ENCODE data around the gene ASIC2.

ASIC2 gene

DNA sequence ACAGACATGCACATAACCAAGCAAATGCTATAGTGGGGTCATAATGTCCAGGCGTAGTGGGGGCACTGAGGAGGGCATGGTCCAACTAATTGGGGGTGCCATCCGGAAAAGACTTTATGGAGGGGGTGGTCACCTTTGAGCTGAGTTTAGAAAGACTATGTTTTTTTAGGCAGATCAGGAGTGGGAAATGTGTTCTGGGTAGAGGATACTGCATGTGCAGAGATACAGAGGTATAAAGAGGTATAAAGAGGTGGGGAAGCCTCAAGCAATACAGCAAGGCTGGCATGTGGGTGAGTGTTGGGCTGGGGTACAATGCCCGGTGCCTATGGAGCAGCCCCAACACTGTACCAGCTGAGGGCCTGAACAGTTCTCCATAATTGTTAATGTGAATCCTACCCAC is 248.3 kb downstream of the ASIC2 start:
- in situ Hi-C loops (cut with MboI; ENCODE audit: low sequenced_read_pairs, unreplicated experiment): no loop called here
- TF ChIP-seq CTCF (IDR thresholded peaks at IDR 0.05; ENCODE audit: borderline replicate concordance, control extremely low read depth, extremely low read depth, insufficient read depth, missing control alignments): no peak
- no peak for DNase-seq (ENCODE audit: low spot score)

- DNase-seq (ENCODE audit: low spot score): no peak
- TF ChIP-seq CTCF (IDR thresholded peaks at IDR 0.05; ENCODE audit: borderline replicate concordance, control extremely low read depth, extremely low read depth, insufficient read depth, missing control alignments): no peak
- in situ Hi-C loops (cut with MboI; ENCODE audit: low sequenced_read_pairs, unreplicated experiment): no loop called here
Observed at GRCh38 chr17:33040461-33040860, 252.6 kb downstream of the ASIC2 start.

GRCh38 chr17:33039874-33040273 is 253.2 kb downstream of the ASIC2 start:
- DNase-seq (ENCODE audit: low spot score): no peak
- no peak for TF ChIP-seq CTCF (IDR thresholded peaks at IDR 0.05; ENCODE audit: borderline replicate concordance, control extremely low read depth, extremely low read depth, insufficient read depth, missing control alignments)
- in situ Hi-C loops (cut with MboI; ENCODE audit: low sequenced_read_pairs, unreplicated experiment): no loop called here

DNA sequence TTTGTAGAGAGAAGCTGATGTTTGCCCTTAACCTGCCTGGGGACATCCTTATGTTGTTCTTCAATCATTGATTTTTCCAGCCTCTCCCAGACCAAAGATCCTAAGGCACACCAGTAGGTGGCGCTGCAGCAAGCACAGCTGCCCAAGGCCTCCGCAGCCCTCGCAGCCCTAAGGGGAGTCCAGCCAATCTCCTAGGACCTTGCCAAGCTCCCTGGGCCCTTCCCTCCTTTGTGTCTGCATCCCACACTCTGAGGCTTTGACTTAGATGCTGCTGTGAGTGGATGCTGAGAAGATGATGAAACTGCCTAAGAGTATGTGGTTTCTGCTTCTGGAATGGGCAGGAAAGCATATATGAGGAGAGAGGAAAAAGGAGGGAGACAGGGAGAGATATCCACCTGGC is 254.4 kb downstream of the ASIC2 start:
- in situ Hi-C loops (cut with MboI; ENCODE audit: low sequenced_read_pairs, unreplicated experiment): no loop called here
- TF ChIP-seq CTCF (IDR thresholded peaks at IDR 0.05; ENCODE audit: borderline replicate concordance, control extremely low read depth, extremely low read depth, insufficient read depth, missing control alignments): peak; percentile 59
- DNase-seq (ENCODE audit: low spot score): peak; percentile 50

DNA sequence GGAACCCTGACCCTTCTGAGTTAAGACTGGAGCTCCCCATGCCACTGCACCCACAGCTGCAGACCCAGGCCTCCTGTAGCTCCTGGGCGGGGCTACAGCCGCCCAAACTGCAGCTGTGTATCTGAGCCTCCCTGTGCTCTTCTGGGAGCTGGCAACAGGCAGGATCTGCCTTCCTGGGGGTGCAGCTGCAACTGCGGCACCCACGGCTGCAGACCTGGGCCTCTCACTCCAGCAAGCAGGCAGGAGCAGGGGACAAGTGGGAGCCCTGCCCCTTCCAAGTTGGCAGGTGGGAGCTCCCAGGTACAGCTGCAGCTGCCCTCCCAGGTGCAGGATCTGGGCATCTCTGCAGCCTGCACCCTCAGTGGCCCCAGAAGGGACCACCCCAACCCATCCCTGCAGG is 259.9 kb downstream of the ASIC2 start:
- TF ChIP-seq CTCF (IDR thresholded peaks at IDR 0.05; ENCODE audit: borderline replicate concordance, control extremely low read depth, extremely low read depth, insufficient read depth, missing control alignments): no peak
- in situ Hi-C loops (cut with MboI; ENCODE audit: low sequenced_read_pairs, unreplicated experiment): no loop called here
- no peak for DNase-seq (ENCODE audit: low spot score)

- in situ Hi-C loops (cut with MboI; ENCODE audit: low sequenced_read_pairs, unreplicated experiment): no loop called here
- TF ChIP-seq CTCF (IDR thresholded peaks at IDR 0.05; ENCODE audit: borderline replicate concordance, control extremely low read depth, extremely low read depth, insufficient read depth, missing control alignments): no peak
- no peak for DNase-seq (ENCODE audit: low spot score)
Observed at GRCh38 chr17:33028778-33029177, 264.3 kb downstream of the ASIC2 start.

GRCh38 chr17:33028061-33028460 is 265.0 kb downstream of the ASIC2 start:
- no peak for DNase-seq (ENCODE audit: low spot score)
- in situ Hi-C loops (cut with MboI; ENCODE audit: low sequenced_read_pairs, unreplicated experiment): no loop called here
- no peak for TF ChIP-seq CTCF (IDR thresholded peaks at IDR 0.05; ENCODE audit: borderline replicate concordance, control extremely low read depth, extremely low read depth, insufficient read depth, missing control alignments)
